NCI-H1417 (cell line): ENCODE measurements around the gene CREBBP.

Experiments
- DNase-seq, 3 experiments: peaks; one replicate each; lab custom pipeline; 2025; lab: John Stamatoyannopoulos, UW

CREBBP gene

GRCh38 chr16:3797904-3798811 is 82.4 kb downstream of the CREBBP start:
- peak in 1 of 3 experiments; percentile 7 for DNase-seq

DNA sequence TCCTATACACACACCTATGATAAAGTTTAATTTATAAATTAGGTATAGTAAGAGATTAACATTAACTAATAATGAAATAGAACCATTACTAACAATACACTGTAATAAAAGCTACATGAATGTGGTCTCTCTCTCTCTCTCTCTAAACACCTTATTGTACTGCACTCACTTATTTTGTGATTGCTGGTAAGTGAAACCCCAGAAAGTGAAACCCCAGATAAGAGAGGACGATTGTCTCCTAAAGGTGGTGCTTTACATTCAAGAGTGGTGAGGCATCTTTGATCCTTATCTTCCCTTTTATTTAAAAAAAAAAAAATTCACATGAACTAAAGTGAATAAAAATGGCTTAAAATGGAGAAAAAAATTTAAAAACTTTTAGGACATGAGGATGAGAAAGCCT is 83.0 kb downstream of the CREBBP start:
- no peak for DNase-seq

GRCh38 chr16:3793161-3793576 is 87.3 kb downstream of the CREBBP start:
- peak in 1 of 3 experiments; percentile 38 for DNase-seq

GRCh38 chr16:3792472-3793012 is 88.0 kb downstream of the CREBBP start:
- no peak for DNase-seq

- no peak for DNase-seq
These were observed 88.8 kb downstream of the CREBBP start for GRCh38 chr16:3791701-3792100.

DNA sequence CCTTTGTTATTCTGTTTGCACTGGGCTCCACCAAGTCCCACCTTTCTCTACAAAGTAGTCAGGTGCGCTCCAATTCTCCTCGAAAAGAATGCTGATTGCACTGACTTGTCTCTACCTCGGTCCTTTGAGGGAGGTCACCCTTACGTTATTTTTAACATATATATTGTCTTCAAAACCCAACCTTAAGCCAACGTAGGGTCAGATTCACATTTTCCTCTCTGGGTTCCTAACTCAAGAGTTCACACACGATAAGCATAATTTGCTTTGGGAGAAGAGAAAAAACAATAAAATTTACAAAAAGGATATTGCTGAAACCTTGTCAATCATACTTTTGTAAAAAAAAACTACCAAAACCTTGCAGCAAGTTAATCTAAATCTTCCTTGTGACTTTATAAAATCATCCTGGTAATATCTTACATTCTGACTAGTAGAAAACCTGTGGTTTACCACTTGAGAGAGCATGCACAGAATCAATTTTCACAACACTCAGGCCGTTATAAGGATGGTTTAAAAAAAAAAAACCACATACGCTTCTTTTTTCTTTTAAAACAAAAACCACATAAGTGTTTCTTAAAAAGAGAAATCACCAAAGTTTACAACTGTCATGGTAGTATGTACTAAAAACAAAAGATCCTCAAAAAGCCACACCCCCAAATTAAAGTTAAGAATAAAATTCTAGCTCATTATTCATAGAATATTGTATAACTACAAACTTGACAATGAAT is 91.0 kb downstream of the CREBBP start:
- no peak for DNase-seq

GRCh38 chr16:3788711-3789374 is 91.7 kb downstream of the CREBBP start:
- no peak for DNase-seq

DNA sequence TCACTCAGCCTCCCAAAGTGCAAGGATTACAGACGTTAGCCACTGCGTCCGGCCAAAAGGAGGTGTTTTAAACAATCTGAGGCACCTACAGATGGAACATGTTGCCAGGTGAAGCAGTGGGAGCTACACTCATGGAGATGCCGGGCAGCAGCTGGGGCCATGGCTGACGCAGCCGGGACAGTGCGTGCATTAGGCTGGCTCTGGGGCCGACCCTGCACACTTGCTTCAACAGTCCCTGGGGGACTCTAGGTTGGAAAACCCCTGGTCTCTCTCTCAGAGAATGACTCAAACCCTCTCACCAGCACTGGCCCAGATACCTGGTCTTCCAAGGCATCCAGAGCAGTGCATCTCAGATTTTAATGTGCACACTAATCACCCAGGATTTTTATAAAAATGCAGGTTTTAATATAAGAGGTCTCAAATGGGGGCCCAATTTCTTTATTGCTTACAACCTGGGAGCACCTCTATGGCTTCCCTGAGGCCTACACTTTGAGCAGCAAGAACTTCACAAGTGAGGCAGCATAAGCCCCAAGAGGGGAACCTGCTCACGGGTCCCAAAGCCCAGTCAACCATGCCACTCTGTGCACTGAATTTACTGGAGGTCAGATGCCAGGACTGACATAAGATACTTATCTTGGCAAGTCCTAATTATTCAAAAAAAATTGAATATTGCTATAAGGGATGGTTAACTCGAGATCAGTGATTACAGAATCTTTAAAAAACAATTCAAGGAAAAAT is 92.4 kb downstream of the CREBBP start:
- no peak for DNase-seq

GRCh38 chr16:3785413-3785812 is 95.1 kb downstream of the CREBBP start:
- DNase-seq = no peak

GRCh38 chr16:3783516-3783915 is 97.0 kb downstream of the CREBBP start:
- DNase-seq = no peak

DNA sequence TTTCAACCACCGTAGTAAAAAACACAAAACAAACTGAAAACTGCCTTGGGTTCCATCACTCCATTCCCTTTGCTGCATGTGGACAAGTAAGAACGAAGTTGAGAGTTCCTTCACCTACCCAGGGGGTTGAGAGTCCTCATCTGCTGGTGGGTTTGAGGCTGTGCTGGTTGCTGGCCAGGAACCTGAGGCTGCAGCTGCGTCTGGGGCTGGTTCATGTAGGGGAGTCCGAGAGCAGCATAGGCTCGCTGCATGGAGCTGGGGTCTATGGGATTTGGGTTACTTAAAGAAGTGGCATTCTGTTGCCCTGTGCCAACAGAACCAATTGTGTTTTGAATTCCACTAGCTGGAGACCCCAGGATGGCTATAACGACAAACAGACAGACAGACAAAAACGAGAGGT is 97.9 kb downstream of the CREBBP start:
- no peak for DNase-seq

DNA sequence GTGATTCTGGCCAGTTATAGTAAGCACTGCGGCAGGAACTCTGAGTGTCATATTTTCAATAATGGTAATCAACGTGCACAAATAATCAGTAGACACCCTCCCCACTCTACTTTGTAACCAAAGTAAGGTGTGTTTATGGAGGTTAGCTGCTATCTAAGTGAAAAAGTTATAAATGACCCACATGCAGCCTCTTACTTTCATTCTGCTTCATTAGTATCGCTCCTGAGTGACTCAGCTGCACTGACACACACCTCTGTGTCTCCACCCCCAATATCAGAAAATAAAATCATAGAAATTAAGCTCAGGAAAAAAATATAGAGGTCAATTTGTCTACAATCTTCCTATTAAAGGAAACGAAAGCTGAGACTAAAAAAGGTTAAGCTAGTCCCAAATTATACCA is 99.1 kb downstream of the CREBBP start:
- DNase-seq = no peak

- DNase-seq = peak in 2 of 3 experiments; percentile 6 to 32
These were observed 99.9 kb downstream of the CREBBP start for GRCh38 chr16:3780570-3780969.

GRCh38 chr16:3776316-3776715 is 104.2 kb downstream of the CREBBP start:
- no peak for DNase-seq

DNA sequence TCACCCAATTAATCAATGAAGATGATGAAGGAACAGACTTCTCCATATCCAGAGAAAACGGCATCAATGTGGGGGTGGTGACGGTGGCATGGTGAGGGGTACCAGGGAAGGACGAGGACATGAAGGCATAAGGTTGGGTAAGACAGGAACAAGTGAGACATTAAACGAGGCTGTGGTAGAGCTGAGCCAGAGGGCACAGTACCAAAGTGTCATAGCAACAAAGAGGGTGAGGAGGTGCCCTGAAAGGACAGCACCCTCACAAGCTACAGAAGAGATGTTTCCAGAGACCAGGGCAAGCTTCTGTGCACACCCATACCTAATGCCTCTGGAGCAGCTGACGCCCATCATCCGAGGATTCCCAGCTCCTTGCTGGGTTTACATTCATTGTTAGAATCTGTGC is 105.7 kb downstream of the CREBBP start:
- no peak for DNase-seq

- no peak for DNase-seq
These were observed 106.3 kb downstream of the CREBBP start for GRCh38 chr16:3774156-3774767.

- no peak for DNase-seq
These were observed 106.8 kb downstream of the CREBBP start for GRCh38 chr16:3773663-3774062.

GRCh38 chr16:3771513-3771912 is 109.0 kb downstream of the CREBBP start:
- DNase-seq = no peak

- no peak for DNase-seq
These were observed 110.0 kb downstream of the CREBBP start for GRCh38 chr16:3770530-3770929.

DNA sequence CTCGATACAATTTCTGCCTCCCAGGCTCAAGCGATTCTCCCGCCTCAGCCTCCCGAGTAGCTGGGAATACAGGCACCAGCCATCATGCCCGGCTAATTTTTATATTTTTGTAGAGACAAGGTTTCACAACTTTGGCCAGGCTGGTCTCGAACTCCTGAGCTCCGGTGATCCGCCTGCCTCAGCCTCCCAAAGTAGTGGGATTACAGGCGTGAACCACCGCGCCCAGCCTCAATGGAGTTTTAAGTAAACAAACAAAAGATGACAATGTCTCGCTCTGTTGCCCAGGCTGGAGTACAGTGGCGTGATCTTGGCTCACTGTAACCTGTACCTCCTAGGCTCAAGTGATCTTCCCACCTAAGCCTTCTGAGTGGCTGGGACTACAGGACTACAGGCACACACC is 110.6 kb downstream of the CREBBP start:
- DNase-seq = no peak

DNA sequence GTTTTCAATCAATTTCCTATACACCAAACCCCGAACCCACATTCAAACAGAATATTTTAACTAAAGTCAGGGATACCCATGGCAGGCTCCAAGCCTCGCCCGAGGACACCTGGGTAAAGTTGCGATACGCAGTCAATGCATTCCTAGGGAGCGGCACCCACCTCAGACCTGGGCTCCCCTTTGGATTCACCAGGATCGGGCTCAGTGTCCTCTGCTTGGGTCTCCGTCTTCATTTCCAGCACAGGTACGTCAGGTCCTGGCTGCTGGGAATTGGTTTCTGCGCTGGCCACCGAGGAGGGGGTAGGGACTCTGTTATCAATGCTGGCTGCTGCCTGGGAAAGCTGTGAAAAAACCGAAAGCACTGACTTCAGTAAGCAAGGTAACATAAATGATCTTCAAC is 111.5 kb downstream of the CREBBP start:
- DNase-seq = no peak
